ENCODE results near the gene NSG1.
"Not testable (repeated sequence)": the region's sequence is repeated elsewhere in the genome, so short reads cannot be mapped to it uniquely, and the experiment has no call there.

The NSG1 gene

GRCh38 chr4:4416981-4417380, 30.1 kb downstream of the NSG1 start:
- no peak for DNase-seq (ENCODE audit: low spot score)

- no peak for DNase-seq (ENCODE audit: low spot score)
Measured at GRCh38 chr4:4417886-4418285, 31.0 kb downstream of the NSG1 start.

GRCh38 chr4:4418676-4419390, 31.9 kb downstream of the NSG1 start:
- DNase-seq (ENCODE audit: low spot score), result no peak

- DNase-seq (ENCODE audit: low spot score), result no peak
Measured at GRCh38 chr4:4419896-4420295, 33.0 kb downstream of the NSG1 start.

- no peak for DNase-seq (ENCODE audit: low spot score)
Measured at GRCh38 chr4:4420421-4420820, 33.5 kb downstream of the NSG1 start.

- DNase-seq (ENCODE audit: low spot score), result no peak
Measured at GRCh38 chr4:4421356-4421755, 34.5 kb downstream of the NSG1 start.

- DNase-seq (ENCODE audit: low spot score), result not testable (repeated sequence)
Measured at GRCh38 chr4:4422117-4422516, 35.2 kb downstream of the NSG1 start.

GRCh38 chr4:4422856-4423499, 36.1 kb downstream of the NSG1 start:
- DNase-seq (ENCODE audit: low spot score), result no peak

- DNase-seq (ENCODE audit: low spot score), result no peak
Measured at GRCh38 chr4:4423706-4424498, 37.0 kb downstream of the NSG1 start.

GRCh38 chr4:4424499-4425115, 37.7 kb downstream of the NSG1 start:
- no peak for DNase-seq (ENCODE audit: low spot score)

GRCh38 chr4:4425119-4425690, 38.3 kb downstream of the NSG1 start:
- DNase-seq (ENCODE audit: low spot score), result no peak

GRCh38 chr4:4425696-4426095, 38.8 kb downstream of the NSG1 start:
- no peak for DNase-seq (ENCODE audit: low spot score)

GRCh38 chr4:4426511-4427120, 39.7 kb downstream of the NSG1 start:
- DNase-seq (ENCODE audit: low spot score), result no peak

GRCh38 chr4:4427121-4427870, 40.4 kb downstream of the NSG1 start:
- DNase-seq (ENCODE audit: low spot score), result no peak

- DNase-seq (ENCODE audit: low spot score), result no peak
Measured at GRCh38 chr4:4427886-4428285, 41.0 kb downstream of the NSG1 start.

GRCh38 chr4:4428966-4429875, 42.3 kb downstream of the NSG1 start:
- no peak for DNase-seq (ENCODE audit: low spot score)

- peak; percentile 96 for DNase-seq (ENCODE audit: low spot score)
Measured at GRCh38 chr4:4430492-4431195, 43.7 kb downstream of the NSG1 start.

GRCh38 chr4:4432341-4433125, 45.6 kb downstream of the NSG1 start:
- no peak for DNase-seq (ENCODE audit: low spot score)

GRCh38 chr4:4433941-4434340, 47.0 kb downstream of the NSG1 start:
- DNase-seq (ENCODE audit: low spot score), result no peak

Data from AG08395 (cell line).